ENCODE data around the gene NRL.

The NRL gene

DNA sequence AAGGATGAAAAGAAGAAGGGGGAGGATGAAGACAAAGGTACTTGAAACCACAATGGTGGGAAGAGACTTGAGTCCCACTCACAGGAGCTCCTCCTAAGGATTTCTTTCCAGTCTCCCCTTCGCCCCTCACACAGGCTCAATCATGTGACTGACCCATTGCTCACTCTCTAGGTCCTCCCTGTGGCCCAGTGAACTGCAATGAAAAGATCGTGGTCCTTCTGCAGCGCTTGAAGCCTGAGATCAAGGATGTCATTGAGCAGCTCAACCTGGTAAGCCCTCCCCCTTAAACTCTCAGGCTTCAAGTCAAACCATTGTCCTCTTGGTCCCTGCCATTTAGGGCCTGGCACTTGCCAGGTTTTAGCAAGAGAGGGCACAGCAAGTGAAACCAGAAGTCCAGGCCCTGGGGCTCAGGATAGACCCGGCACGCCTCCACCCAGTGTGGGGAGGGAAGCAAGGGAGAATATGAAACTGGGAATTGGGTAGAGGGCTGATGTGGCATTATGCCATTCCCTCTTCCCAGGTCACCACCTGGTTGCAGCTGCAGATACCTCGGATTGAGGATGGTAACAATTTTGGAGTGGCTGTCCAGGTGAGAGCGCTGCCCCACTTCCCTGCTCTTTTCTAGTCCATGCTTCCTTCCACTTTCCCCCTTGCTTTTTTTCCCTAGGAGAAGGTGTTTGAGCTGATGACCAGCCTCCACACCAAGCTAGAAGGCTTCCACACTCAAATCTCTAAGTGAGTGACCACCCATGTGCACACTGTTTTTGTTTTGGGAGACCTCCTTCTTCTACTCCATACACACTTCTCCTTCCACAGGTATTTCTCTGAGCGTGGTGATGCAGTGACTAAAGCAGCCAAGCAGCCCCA, 23.0 kb upstream of the NRL start:
- H3K4me3 Mint-ChIP-seq = peak overlapping the region; percentile 84 to 96
- peaks cover 36 to 44% of the 10 kb centered on the region in 2 donors for H3K4me1 Mint-ChIP-seq (ENCODE audit: low read depth in 2 of 2)
- H3K27ac Mint-ChIP-seq = peak overlapping the region in 1 of 2 donors; percentile 87
- DNase-seq (no peak), ATAC-seq (replicated peaks) (no peak)
- H3K36me3 Mint-ChIP-seq (ENCODE audit: insufficient read depth) = peaks cover 45% of the 10 kb centered on the region
- no peaks in the 10 kb centered on the region for H3K27me3 Mint-ChIP-seq
- H3K9me3 Mint-ChIP-seq = no peaks in the 10 kb centered on the region

GRCh38 chr14:24136684-24137528, 22.2 kb upstream of the NRL start:
- Mint-ChIP-seq H3K9me3 (no peaks in the 10 kb centered on the region), H3K4me1 (ENCODE audit: low read depth in 2 of 2) (peaks cover 34 to 45% of the 10 kb centered on the region in 2 donors), H3K27ac (peak overlapping the region; percentile 87 to 88), H3K27me3 (no peaks in the 10 kb centered on the region), H3K36me3 (ENCODE audit: insufficient read depth) (peaks cover 44% of the 10 kb centered on the region), H3K4me3 (peak overlapping the region; percentile 84 to 96)
- ATAC-seq (replicated peaks) = no peak
- no peak for DNase-seq

DNA sequence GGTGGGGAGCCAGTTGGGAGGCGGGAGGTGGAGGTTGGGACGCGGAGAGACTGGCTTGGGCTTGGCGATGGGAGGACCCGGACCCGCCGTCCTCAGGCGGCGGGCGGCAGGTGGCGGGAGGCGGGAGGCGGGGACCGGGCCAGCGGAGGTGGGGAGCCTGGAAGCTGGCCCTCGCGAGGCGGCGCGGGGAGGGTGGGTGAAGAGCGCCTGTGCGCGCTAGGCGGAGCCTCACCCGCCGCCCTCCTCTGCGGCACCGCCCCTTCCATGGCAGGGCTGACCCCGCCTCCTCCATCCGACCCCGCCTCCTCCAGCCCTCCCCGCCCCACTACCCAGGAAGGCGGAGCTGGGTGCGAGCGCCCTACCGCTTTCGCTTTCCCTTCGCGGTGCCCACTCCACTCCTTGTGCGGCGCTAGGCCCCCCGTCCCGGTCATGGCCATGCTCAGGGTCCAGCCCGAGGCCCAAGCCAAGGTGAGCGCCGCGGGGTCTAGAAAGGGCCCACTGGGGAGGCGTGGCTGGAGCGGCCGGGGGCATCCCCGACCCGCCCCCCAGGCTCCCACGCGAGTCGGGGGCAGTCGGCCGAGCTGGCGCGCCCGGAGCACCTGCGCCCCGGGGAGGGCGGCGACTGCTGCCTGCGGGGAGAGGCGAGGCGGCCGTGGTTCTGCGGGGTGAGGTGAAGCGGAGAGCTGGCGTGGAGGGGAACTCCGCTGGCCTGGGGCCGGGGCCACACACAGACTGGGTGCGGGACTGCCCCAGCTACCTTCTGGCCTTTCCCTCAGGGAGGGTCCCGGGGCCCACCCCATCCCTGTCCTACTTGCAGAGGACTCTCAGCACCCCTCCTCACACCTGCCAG, 21.3 kb upstream of the NRL start, which contains the start of gene PSME1:
PSME1 (plus strand) TSS at position 361 of the 850 bp plus-strand sequence; CDS start at position 430, 69 bp downstream.
- peak within 1 kb of the TSS; percentile 84 to 96 for H3K4me3 Mint-ChIP-seq
- no peaks in the 10 kb centered on the region for H3K9me3 Mint-ChIP-seq
- H3K27ac Mint-ChIP-seq = peak within 1 kb of the TSS; percentile 87 to 88
- ATAC-seq (replicated peaks) = peak; percentile 94
- H3K36me3 Mint-ChIP-seq (ENCODE audit: insufficient read depth) = peaks cover 37% of the 10 kb centered on the region
- H3K27me3 Mint-ChIP-seq = no peaks in the 10 kb centered on the region
- peak; percentile 93 to 95 (median 94) for DNase-seq
- peaks cover 33 to 47% of the 10 kb centered on the region in 2 donors for H3K4me1 Mint-ChIP-seq (ENCODE audit: low read depth in 2 of 2)

- H3K36me3 Mint-ChIP-seq (ENCODE audit: insufficient read depth) = peaks cover 33% of the 10 kb centered on the region
- peak overlapping the region; percentile 87 to 88 for H3K27ac Mint-ChIP-seq
- no peaks in the 10 kb centered on the region for H3K9me3 Mint-ChIP-seq
- no peak for ATAC-seq (replicated peaks)
- peak overlapping the region; percentile 84 to 96 for H3K4me3 Mint-ChIP-seq
- no peak for DNase-seq
- no peaks in the 10 kb centered on the region for H3K27me3 Mint-ChIP-seq
- H3K4me1 Mint-ChIP-seq (ENCODE audit: low read depth in 2 of 2) = peaks cover 29 to 42% of the 10 kb centered on the region in 2 donors
Observed at GRCh38 chr14:24135584-24135833, 20.8 kb upstream of the NRL start.

- H3K4me3 Mint-ChIP-seq = no peak overlapping the region
- DNase-seq (no peak), ATAC-seq (replicated peaks) (no peak)
- H3K27me3 Mint-ChIP-seq = no peaks in the 10 kb centered on the region
- H3K36me3 Mint-ChIP-seq (ENCODE audit: insufficient read depth) = peaks cover 24% of the 10 kb centered on the region
- peaks cover 16 to 31% of the 10 kb centered on the region in 2 donors for H3K4me1 Mint-ChIP-seq (ENCODE audit: low read depth in 2 of 2)
- no peaks in the 10 kb centered on the region for H3K9me3 Mint-ChIP-seq
- H3K27ac Mint-ChIP-seq = peak overlapping the region in 1 of 2 donors; percentile 76
Observed at GRCh38 chr14:24133735-24134134, 19.0 kb upstream of the NRL start.

GRCh38 chr14:24132976-24133375, 18.2 kb upstream of the NRL start:
- Mint-ChIP-seq H3K4me3 (peak overlapping the region in 1 of 2 donors; percentile 38), H3K27me3 (no peaks in the 10 kb centered on the region), H3K4me1 (ENCODE audit: low read depth in 2 of 2) (peaks cover 16 to 25% of the 10 kb centered on the region in 2 donors), H3K36me3 (ENCODE audit: insufficient read depth) (peaks cover 18% of the 10 kb centered on the region), H3K9me3 (no peaks in the 10 kb centered on the region), H3K27ac (peak overlapping the region in 1 of 2 donors; percentile 76)
- no peak for DNase-seq
- no peak for ATAC-seq (replicated peaks)

GRCh38 chr14:24132061-24132685, 17.4 kb upstream of the NRL start:
- Mint-ChIP-seq H3K27me3 (no peaks in the 10 kb centered on the region), H3K9me3 (no peaks in the 10 kb centered on the region), H3K27ac (peak overlapping the region in 1 of 2 donors; percentile 76), H3K36me3 (ENCODE audit: insufficient read depth) (peaks cover 10% of the 10 kb centered on the region), H3K4me3 (peak overlapping the region in 1 of 2 donors; percentile 38), H3K4me1 (ENCODE audit: low read depth in 2 of 2) (peaks cover 14 to 23% of the 10 kb centered on the region in 2 donors)
- no peak for ATAC-seq (replicated peaks)
- DNase-seq = no peak

DNA sequence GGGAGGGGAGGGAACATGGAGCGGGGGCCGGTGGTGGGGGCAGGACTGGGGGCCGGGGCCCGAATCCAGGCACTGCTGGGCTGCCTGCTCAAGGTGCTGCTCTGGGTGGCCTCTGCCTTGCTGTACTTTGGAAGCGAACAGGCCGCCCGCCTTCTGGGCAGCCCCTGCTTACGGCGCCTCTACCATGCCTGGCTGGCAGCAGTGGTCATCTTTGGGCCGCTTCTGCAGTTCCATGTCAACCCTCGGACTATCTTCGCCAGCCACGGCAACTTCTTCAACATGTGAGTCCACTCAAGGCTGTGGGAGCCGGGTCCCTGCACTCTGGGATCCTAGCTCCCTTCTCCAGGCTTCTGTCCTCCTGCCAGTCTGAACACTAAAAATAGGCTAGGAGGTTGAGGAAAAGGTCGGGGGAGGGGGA, 16.8 kb upstream of the NRL start:
- Mint-ChIP-seq H3K4me3 (no peak overlapping the region), H3K27me3 (no peaks in the 10 kb centered on the region), H3K36me3 (ENCODE audit: insufficient read depth) (peaks cover 5% of the 10 kb centered on the region), H3K4me1 (ENCODE audit: low read depth in 2 of 2) (peaks cover 8 to 17% of the 10 kb centered on the region in 2 donors), H3K9me3 (no peaks in the 10 kb centered on the region), H3K27ac (peak overlapping the region in 1 of 2 donors; percentile 76)
- ATAC-seq (replicated peaks) = no peak
- DNase-seq = no peak

GRCh38 chr14:24130717-24131548, 16.2 kb upstream of the NRL start:
- DNase-seq (no peak), ATAC-seq (replicated peaks) (no peak)
- Mint-ChIP-seq H3K36me3 (ENCODE audit: insufficient read depth) (peaks cover 5% of the 10 kb centered on the region), H3K9me3 (no peaks in the 10 kb centered on the region), H3K4me3 (no peak overlapping the region), H3K27me3 (no peaks in the 10 kb centered on the region), H3K27ac (no peak overlapping the region), H3K4me1 (ENCODE audit: low read depth in 2 of 2) (peaks cover 6 to 15% of the 10 kb centered on the region in 2 donors)

- Mint-ChIP-seq H3K36me3 (ENCODE audit: insufficient read depth) (peaks cover 8% of the 10 kb centered on the region), H3K27me3 (no peaks in the 10 kb centered on the region), H3K4me1 (ENCODE audit: low read depth in 2 of 2) (peaks cover 3 to 12% of the 10 kb centered on the region in 2 donors), H3K27ac (no peak within 1 kb of the TSS), H3K9me3 (no peaks in the 10 kb centered on the region), H3K4me3 (no peak within 1 kb of the TSS)
- ATAC-seq (replicated peaks) (no peak), DNase-seq (no peak)
Observed at GRCh38 chr14:24130380-24130716, 15.6 kb upstream of the NRL start, which contains the start of gene FITM1. Gene FITM1 (plus strand): TSS chr14:24130659. CDS start chr14:24131564, 905 bp downstream.

- peaks cover 0 to 9% of the 10 kb centered on the region in 2 donors for H3K4me1 Mint-ChIP-seq (ENCODE audit: low read depth in 2 of 2)
- no peak overlapping the region for H3K4me3 Mint-ChIP-seq
- DNase-seq = no peak
- no peak for ATAC-seq (replicated peaks)
- H3K27ac Mint-ChIP-seq = no peak overlapping the region
- peaks cover 8% of the 10 kb centered on the region for H3K36me3 Mint-ChIP-seq (ENCODE audit: insufficient read depth)
- no peaks in the 10 kb centered on the region for H3K27me3 Mint-ChIP-seq
- H3K9me3 Mint-ChIP-seq = no peaks in the 10 kb centered on the region
Observed at GRCh38 chr14:24129410-24129998, 14.8 kb upstream of the NRL start.

DNA sequence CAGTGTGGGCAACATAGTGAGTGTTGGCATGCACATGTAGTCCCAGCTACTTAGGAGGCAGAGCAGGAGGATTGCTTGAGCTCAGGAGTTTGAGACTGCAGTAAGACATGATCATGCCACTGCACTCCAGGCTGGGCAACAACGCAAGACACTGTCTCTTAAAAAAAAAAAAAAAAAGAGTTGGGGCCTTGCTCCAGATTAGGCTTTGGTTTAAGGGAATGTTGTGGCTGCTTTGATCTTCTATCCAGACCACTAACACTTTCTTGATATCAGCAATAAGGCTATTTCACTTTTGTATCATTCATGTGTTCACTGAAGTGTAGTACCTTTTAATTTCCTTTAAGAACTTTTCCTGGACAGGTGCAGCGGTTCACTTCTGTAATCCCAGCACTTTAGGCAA, 12.9 kb upstream of the NRL start:
- no peak for ATAC-seq (replicated peaks)
- Mint-ChIP-seq H3K4me3 (no peak overlapping the region), H3K9me3 (no peaks in the 10 kb centered on the region), H3K27ac (no peak overlapping the region), H3K27me3 (no peaks in the 10 kb centered on the region), H3K4me1 (ENCODE audit: low read depth in 2 of 2) (peaks cover 0 to 8% of the 10 kb centered on the region in 2 donors), H3K36me3 (ENCODE audit: insufficient read depth) (peaks cover 23% of the 10 kb centered on the region)
- no peak for DNase-seq
